A549 (cell line): Measurements from ENCODE around the gene LINGO4. TPM values are rescaled to one million over a fixed set of nuclear protein-coding genes. Genes with fewer than 3 reads are reported as not detected.

Source experiments
- ATAC-seq, 2 experiments: fragments of 200-7000 bp in 1 of 2; fragments of >200 bp in 1 of 2; cut with Nextera tagmentation in 1 of 2; cut with Tn5 transposase in 1 of 2; 3 replicates each; pipeline versions ENCODE4 v1.8.0 to v1.9.1; 2018 to 2020; ENCODE audit warnings: mild to moderate bottlenecking in 1 of 2, moderate library complexity in 1 of 2
- CTCF ChIA-PET: fragments of 300-600 bp; sonication (Branson Sonifier 250); formaldehyde crosslinking; extraction: SDS; loops from one replicate; lab custom pipeline; 2021; ENCODE audit warnings: antibody characterized with exemption, inconsistent platforms; lab: Yijun Ruan, JAX
- POLR2A ChIA-PET: fragments of 350-600 bp; formaldehyde crosslinking; extraction: SDS; loops from one replicate; lab custom pipeline; 2021; ENCODE audit warnings: antibody characterized with exemption, inconsistent platforms; lab: Yijun Ruan, JAX
- DNase-seq, 2 experiments: peaks; one replicate each; pipeline versions ENCODE4 v3.0.0 to v3.0.0-alpha.2; 2011 to 2016; ENCODE audit warnings: low read depth in 1 of 2, low spot score in 1 of 2
- FAIRE-seq: peaks from 2 replicates; lab custom pipeline; 2011; peaks lifted over from hg19 to GRCh38; lab: Jason Lieb, UNC
- H3K27ac ChIP-seq, 2 experiments: fragments of >200 bp; sonication (Bioruptor Twin); formaldehyde crosslinking; 3 replicates each; pipeline ENCODE4 v1.5.1; 2016 to 2017
- H3K4me1 ChIP-seq: fragments of >200 bp; sonication (Bioruptor Twin); formaldehyde crosslinking; 3 replicates; pipeline ENCODE4 v1.6.1; 2016
- H3K4me2 ChIP-seq: fragments of >200 bp; sonication (Bioruptor Twin); formaldehyde crosslinking; 3 replicates; pipeline ENCODE4 v1.6.1; 2016
- H3K4me3 ChIP-seq: fragments of >200 bp; sonication (Bioruptor Twin); formaldehyde crosslinking; 3 replicates; pipeline ENCODE4 v1.5.1; 2016
- H3K9me3 ChIP-seq: fragments of >200 bp; sonication (Bioruptor Twin); formaldehyde crosslinking; 3 replicates; pipeline ENCODE4 v1.6.1; 2016
- CHD2 ChIP-seq: fragments of 150-350 bp; IDR thresholded peaks from 2 replicates; pipeline ENCODE4 v1.6.1; 2014; ENCODE audit warnings: low read length; ENCODE audit not compliant: partially characterized antibody
- ELK1 ChIP-seq: fragments of 150-350 bp; IDR thresholded peaks from 2 replicates; pipeline ENCODE4 v1.6.1; 2014; ENCODE audit warnings: low read depth, mild to moderate bottlenecking, low read length
- FOSL2 ChIP-seq, 2 experiments: fragments of 450-650 bp in 1 of 2; fragments of >200 bp in 1 of 2; sonication (Bioruptor Twin) in 1 of 2; formaldehyde crosslinking; IDR thresholded peaks; 2 replicates each; pipeline versions ENCODE4 v1.5.0 to v1.6.1; 2016 to 2020; ENCODE audit warnings: mild to moderate bottlenecking in 1 of 2, moderate library complexity in 1 of 2
- HDAC2 ChIP-seq: fragments of 200-600 bp; sonication (generic); IDR thresholded peaks from 2 replicates; pipeline ENCODE4 v1.6.1; 2016
- HOXB13 ChIP-seq: fragments of 250-450 bp; sonication (Bioruptor Pico); IDR thresholded peaks from 2 replicates; pipeline ENCODE4 v1.5.0; 2020; ENCODE audit warnings: low read depth, mild to moderate bottlenecking, moderate library complexity
- HOXB5 ChIP-seq: fragments of 250-450 bp; sonication (Bioruptor Pico); IDR thresholded peaks from 2 replicates; pipeline ENCODE4 v1.5.0; 2020; ENCODE audit warnings: mild to moderate bottlenecking, moderate library complexity
- KDM1A ChIP-seq: fragments of 200-600 bp; sonication (generic); IDR thresholded peaks from 2 replicates; pipeline ENCODE4 v1.6.1; 2016; ENCODE audit warnings: low read depth, mild to moderate bottlenecking
- MAFK ChIP-seq: fragments of 450-650 bp; IDR thresholded peaks from 2 replicates; pipeline ENCODE4 v1.6.1; 2014; ENCODE audit not compliant: partially characterized antibody
- MAZ ChIP-seq: fragments of 150-350 bp; IDR thresholded peaks from 2 replicates; pipeline ENCODE4 v1.6.1; 2014; ENCODE audit warnings: antibody characterized with exemption, low read depth, low read length, borderline replicate concordance
- MYC ChIP-seq: IDR thresholded peaks from 2 replicates; pipeline ENCODE4 v1.6.1; 2012; ENCODE audit warnings: mild to moderate bottlenecking, inconsistent platforms, low read length, improper control_type of control experiment, borderline replicate concordance
- NFE2L2 ChIP-seq: fragments of 150-350 bp; conservative IDR thresholded peaks from 2 replicates; pipeline ENCODE4 v1.6.1; 2014; ENCODE audit warnings: low read length
- NR3C1 ChIP-seq: fragments of >200 bp; sonication (Bioruptor Twin); formaldehyde crosslinking; IDR thresholded peaks from 3 replicates; pipeline ENCODE4 v1.6.1; 2017
- PBX3 ChIP-seq: IDR thresholded peaks from 2 replicates; pipeline ENCODE4 v1.6.1; 2012
- RAD21 ChIP-seq, 2 experiments: fragments of >200 bp in 1 of 2; sonication (Bioruptor Twin) in 1 of 2; formaldehyde crosslinking in 1 of 2; IDR thresholded peaks in 1 of 2; conservative IDR thresholded peaks in 1 of 2; 2 replicates in 1 of 2; 3 replicates in 1 of 2; pipeline ENCODE4 v1.6.1; 2012 to 2018; ENCODE audit warnings: inconsistent platforms in 1 of 2
- SREBF2 ChIP-seq: fragments of 450-650 bp; IDR thresholded peaks from 2 replicates; pipeline ENCODE4 v1.6.1; 2014; ENCODE audit warnings: mild to moderate bottlenecking, moderate library complexity
- TFCP2L1 ChIP-seq: fragments of 250-450 bp; sonication (Bioruptor Pico); IDR thresholded peaks from 2 replicates; pipeline ENCODE4 v1.5.0; 2021; ENCODE audit warnings: mild to moderate bottlenecking
- USF2 ChIP-seq: fragments of 450-650 bp; IDR thresholded peaks from 2 replicates; pipeline ENCODE4 v1.6.1; 2014; ENCODE audit warnings: antibody characterized with exemption
- ZC3H11A ChIP-seq: fragments of 450-650 bp; IDR thresholded peaks from 2 replicates; pipeline ENCODE4 v1.6.1; 2014; ENCODE audit warnings: antibody characterized with exemption, mild to moderate bottlenecking
- WGBS: methylation state at CpG from one replicate; pipeline ENCODE4 v1.1.6; 2017; ENCODE audit errors: missing lambda C conversion rate; 5-methylcytosine and 5-hydroxymethylcytosine counted together
- polyA plus RNA-seq, 4 experiments: library from polyadenylated mRNA; depleted of rRNA in 3 of 4; stranded (reverse); fragments of >200 nt; fragmentation: RNase III in 1 of 4; extraction: RNeasy Plus Mini Kit Qiagen cat#74134 plus additional on column Dnase treatment in 1 of 4; gene quantifications; 2 replicates in 3 of 4; 3 replicates in 1 of 4; pipeline ENCODE4 v1.2.3, GENCODE V29; 2011 to 2017
- TF ChIP-seq, protein P1 (sequence below): fragments of >200 bp; sonication (Bioruptor Twin); formaldehyde crosslinking; IDR thresholded peaks from 3 replicates; pipeline ENCODE4 v1.5.1; 2016

LINGO4 gene
- polyA plus RNA-seq, 2 of the 4 experiments (the other 2 are of a cell fraction), result not detected

DNA sequence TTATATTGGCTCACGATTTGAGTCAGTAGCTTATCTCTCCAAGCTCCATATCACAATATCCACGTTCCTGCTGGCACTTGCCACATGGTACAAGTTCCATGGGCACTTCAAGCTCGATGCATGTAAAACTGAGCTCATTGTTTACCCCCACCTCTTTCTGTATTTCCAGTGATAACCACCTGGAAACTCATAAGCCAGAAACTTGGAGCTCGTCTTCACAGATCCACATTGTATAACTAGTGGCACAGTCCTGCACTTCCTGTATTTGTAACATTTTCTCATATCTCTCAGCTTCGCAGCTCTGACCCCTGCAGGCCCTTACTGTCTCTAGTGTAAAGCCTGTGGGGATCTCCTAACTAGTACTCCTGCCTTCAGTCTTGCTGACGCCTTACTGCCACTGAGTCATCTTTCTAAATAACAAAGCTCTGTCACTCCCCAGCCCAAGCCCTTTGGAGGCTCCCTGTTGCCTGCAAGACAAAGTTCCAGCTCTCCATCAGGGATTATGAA is 40.9 kb upstream of the LINGO4 start:
- Histone ChIP-seq H3K9me3 (no peaks in the 10 kb centered on the region), H3K27ac (peak overlapping the region in 1 of 2 experiments; percentile 25; a peak in 1 of 6 replicates)
- TF ChIP-seq ZC3H11A (no peak), MYC (no peak), HOXB5 (CRISPR knock-in tag) (no peak), PBX3 (no peak), ELK1 (no peak), USF2 (no peak), MAZ (no peak), KDM1A (no peak), RAD21 (conservative IDR thresholded peaks at IDR 0.05 in 1 of 2, IDR thresholded peaks at IDR 0.05 in 1 of 2) (no peak), CHD2 (no peak), NR3C1 (no peak), MAFK (no peak), HOXB13 (CRISPR knock-in tag) (no peak), TFCP2L1 (CRISPR knock-in tag) (no peak), HDAC2 (no peak), SREBF2 (no peak)
- TF ChIP-seq, all 56 proteins: peak for 0
- peak; percentile 65 to 82 for ATAC-seq
- DNase-seq, result peak; percentile 47 to 58
- ChIA-PET POLR2A (interaction anchor here (0.6 kb wide), 1 partner anchor 1481 kb away, joined by 3 read pairs; no protein-coding TSS in a partner anchor), CTCF (interaction anchor here (0.5 to 6.5 kb wide), 8 partner anchors 9 to 649 kb away, joined by 3 to 51 read pairs (median 4); no protein-coding TSS in a partner anchor)
- Histone ChIP-seq H3K4me2 (peak overlapping the region; percentile 14; the same call in 1 of the 3 replicates), H3K4me1 (peaks cover 11% of the 10 kb centered on the region; the same call in 2 of the 3 replicates), H3K4me3 (no peak overlapping the region)
- whole genome bisulfite sequencing, result 37% methylated on average over 6 of the region's 6 CpGs
- no peak for FAIRE-seq

DNA sequence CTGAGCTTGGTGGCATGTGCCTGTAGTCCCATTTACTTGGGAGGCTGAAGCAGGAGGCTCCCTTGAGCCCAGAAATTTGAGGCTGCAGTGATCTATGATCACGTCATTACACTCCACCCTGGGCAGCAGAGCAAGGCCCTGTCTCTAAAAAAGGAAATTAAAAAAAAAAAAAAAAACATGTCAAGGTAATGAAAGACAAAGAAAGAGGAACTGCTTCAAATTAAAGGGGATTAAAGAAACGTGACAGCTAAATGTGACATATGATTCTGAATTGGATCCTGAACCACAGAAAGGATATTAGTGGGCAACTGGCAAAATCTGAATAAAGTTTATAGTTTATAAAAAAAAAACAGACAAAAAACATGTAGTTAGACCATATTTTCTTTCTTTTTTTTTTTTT is 38.2 kb upstream of the LINGO4 start:
- H3K27ac ChIP-seq, result no peak overlapping the region
- ChIA-PET CTCF (interaction anchor here (0.6 to 1.7 kb wide), 4 partner anchors 14 to 647 kb away, joined by 3 to 4 read pairs (median 4); no protein-coding TSS in a partner anchor), POLR2A (no interaction called here)
- no peak for TF ChIP-seq NFE2L2
- TF ChIP-seq FOSL2 (IDR thresholded peaks at IDR 0.05), result no peak
- TF ChIP-seq FOSL2 (CRISPR knock-in tag; IDR thresholded peaks at IDR 0.05), result no peak
- TF ChIP-seq, protein P1, sequence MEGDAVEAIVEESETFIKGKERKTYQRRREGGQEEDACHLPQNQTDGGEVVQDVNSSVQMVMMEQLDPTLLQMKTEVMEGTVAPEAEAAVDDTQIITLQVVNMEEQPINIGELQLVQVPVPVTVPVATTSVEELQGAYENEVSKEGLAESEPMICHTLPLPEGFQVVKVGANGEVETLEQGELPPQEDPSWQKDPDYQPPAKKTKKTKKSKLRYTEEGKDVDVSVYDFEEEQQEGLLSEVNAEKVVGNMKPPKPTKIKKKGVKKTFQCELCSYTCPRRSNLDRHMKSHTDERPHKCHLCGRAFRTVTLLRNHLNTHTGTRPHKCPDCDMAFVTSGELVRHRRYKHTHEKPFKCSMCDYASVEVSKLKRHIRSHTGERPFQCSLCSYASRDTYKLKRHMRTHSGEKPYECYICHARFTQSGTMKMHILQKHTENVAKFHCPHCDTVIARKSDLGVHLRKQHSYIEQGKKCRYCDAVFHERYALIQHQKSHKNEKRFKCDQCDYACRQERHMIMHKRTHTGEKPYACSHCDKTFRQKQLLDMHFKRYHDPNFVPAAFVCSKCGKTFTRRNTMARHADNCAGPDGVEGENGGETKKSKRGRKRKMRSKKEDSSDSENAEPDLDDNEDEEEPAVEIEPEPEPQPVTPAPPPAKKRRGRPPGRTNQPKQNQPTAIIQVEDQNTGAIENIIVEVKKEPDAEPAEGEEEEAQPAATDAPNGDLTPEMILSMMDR, result no peak
- FAIRE-seq (no peak), ATAC-seq (no peak), DNase-seq (no peak)
- H3K4me3 ChIP-seq, result no peak overlapping the region
- peaks cover 11% of the 10 kb centered on the region; the same call in 2 of the 3 replicates for H3K4me1 ChIP-seq
- H3K4me2 ChIP-seq, result no peak overlapping the region
- no peaks in the 10 kb centered on the region for H3K9me3 ChIP-seq
- WGBS, result 75% methylated on average over 2 of the region's 2 CpGs
